Measurements from ENCODE around the gene COL5A3.

DNA sequence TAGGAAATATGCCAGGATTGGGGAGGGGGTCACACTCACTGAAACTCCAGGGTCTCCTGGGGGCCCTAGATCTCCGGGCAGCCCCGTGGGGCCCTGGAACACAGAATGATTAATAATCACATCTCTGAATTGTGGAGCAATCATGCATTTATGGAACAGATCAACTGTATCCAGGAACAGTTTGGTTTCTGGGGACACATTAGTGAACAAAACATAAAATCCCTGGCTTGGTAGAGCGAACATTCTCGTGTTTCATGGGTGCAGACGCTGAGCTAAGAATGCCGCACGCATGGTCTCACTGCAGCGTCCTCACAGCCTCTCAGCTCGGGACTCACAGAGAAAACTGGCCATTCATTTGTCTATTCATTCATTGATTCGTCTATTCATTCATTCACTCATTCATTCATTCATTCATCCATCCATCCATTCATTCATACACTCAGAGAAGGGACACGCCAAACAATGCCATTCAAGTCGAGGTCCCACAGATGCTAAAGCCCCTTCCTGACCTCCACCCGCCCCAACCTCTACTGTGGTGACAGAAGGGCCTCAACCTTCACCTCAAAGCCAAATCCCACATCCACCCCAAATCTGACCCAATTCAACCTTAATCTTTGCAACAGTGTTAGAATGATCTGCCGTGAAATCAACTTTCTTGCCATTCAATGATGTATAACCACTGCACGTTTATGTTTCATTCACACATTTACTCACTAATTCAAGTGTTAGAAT, 39.0 kb downstream of the COL5A3 start:
- TF ChIP-seq, protein P1, sequence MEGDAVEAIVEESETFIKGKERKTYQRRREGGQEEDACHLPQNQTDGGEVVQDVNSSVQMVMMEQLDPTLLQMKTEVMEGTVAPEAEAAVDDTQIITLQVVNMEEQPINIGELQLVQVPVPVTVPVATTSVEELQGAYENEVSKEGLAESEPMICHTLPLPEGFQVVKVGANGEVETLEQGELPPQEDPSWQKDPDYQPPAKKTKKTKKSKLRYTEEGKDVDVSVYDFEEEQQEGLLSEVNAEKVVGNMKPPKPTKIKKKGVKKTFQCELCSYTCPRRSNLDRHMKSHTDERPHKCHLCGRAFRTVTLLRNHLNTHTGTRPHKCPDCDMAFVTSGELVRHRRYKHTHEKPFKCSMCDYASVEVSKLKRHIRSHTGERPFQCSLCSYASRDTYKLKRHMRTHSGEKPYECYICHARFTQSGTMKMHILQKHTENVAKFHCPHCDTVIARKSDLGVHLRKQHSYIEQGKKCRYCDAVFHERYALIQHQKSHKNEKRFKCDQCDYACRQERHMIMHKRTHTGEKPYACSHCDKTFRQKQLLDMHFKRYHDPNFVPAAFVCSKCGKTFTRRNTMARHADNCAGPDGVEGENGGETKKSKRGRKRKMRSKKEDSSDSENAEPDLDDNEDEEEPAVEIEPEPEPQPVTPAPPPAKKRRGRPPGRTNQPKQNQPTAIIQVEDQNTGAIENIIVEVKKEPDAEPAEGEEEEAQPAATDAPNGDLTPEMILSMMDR (IDR thresholded peaks at IDR 0.05 in 8 of 11, conservative IDR thresholded peaks at IDR 0.05 in 3 of 11) = no peak
- TF ChIP-seq POLR2AphosphoS5 (IDR thresholded peaks at IDR 0.05) (no peak), POLR2A (IDR thresholded peaks at IDR 0.05) (no peak)

Measured in spleen (tissue), 7 donors.